GM23338 (cell line): ENCODE data around the gene SSBP2. TPM values are rescaled to one million over a fixed set of nuclear protein-coding genes. Genes with fewer than 3 reads are reported as not detected.
A peak's percentile ranks its signal among the peaks of the same experiment; 100 is the strongest.

ENCODE experiments used
- ATAC-seq: fragments of 200-7000 bp; cut with Tn5 transposase; 3 replicates; pipeline ENCODE4 v1.9.1; 2020
- DNase-seq: peaks from one replicate; pipeline ENCODE4 v3.0.0-alpha.2; 2015; ENCODE audit warnings: low spot score
- H2AFZ ChIP-seq: fragments of 200-600 bp; sonication (generic); 2 replicates; pipeline ENCODE4 v1.8.0; 2016; ENCODE audit warnings: antibody characterized with exemption, mild to moderate bottlenecking, moderate library complexity
- H3F3A ChIP-seq: fragments of 200-600 bp; sonication (generic); replicated peaks from 2 replicates; pipeline ENCODE4 v1.8.0; 2017; ENCODE audit warnings: antibody characterized with exemption, mixed run types, low read depth
- H3K27ac ChIP-seq: fragments of 200-600 bp; sonication (generic); 2 replicates; pipeline ENCODE4 v1.6.1; 2016; ENCODE audit warnings: low read depth
- H3K27me3 ChIP-seq: fragments of 200-600 bp; sonication (generic); 2 replicates; pipeline ENCODE4 v1.8.0; 2016; ENCODE audit warnings: mild to moderate bottlenecking, mixed run types, moderate library complexity; ENCODE audit not compliant: insufficient read depth
- H3K36me3 ChIP-seq: fragments of 200-600 bp; sonication (generic); 2 replicates; pipeline ENCODE4 v1.8.0; 2016; ENCODE audit warnings: mild to moderate bottlenecking; ENCODE audit not compliant: insufficient read depth
- H3K4me1 ChIP-seq: fragments of 200-600 bp; sonication (generic); 2 replicates; pipeline ENCODE4 v1.8.0; 2016; ENCODE audit warnings: mild to moderate bottlenecking, moderate library complexity; ENCODE audit not compliant: insufficient read depth
- H3K4me2 ChIP-seq: fragments of 200-600 bp; sonication (generic); 2 replicates; pipeline ENCODE4 v1.7.1; 2017; ENCODE audit warnings: mixed run types
- H3K4me3 ChIP-seq: fragments of 200-600 bp; sonication (generic); 2 replicates; pipeline ENCODE4 v1.6.1; 2016; ENCODE audit warnings: mixed run types
- H3K79me2 ChIP-seq: fragments of 200-600 bp; sonication (generic); replicated peaks from 2 replicates; pipeline ENCODE4 v1.8.0; 2017; ENCODE audit warnings: mild to moderate bottlenecking; ENCODE audit not compliant: insufficient read depth
- H3K9me2 ChIP-seq: fragments of 200-600 bp; sonication (generic); 2 replicates; pipeline ENCODE4 v1.8.0; 2017; ENCODE audit not compliant: insufficient read depth
- H4K20me1 ChIP-seq: fragments of 200-600 bp; sonication (generic); replicated peaks from 2 replicates; pipeline ENCODE4 v1.8.0; 2017; ENCODE audit warnings: mild to moderate bottlenecking; ENCODE audit not compliant: insufficient read depth
- H3K27ac Mint-ChIP-seq: 2 replicates; pipeline ENCODE4 v1.8.0; 2020; ENCODE audit warnings: inconsistent platforms, mild to moderate bottlenecking, moderate library complexity, mixed read lengths
- H3K27me3 Mint-ChIP-seq: 3 replicates; pipeline ENCODE4 v1.8.0; 2022; ENCODE audit warnings: low read depth, mild to moderate bottlenecking, moderate library complexity, mixed read lengths, inconsistent platforms; ENCODE audit not compliant: insufficient read depth, poor library complexity
- H3K36me3 Mint-ChIP-seq: 3 replicates; pipeline ENCODE4 v1.8.0; 2021; ENCODE audit warnings: low read depth, mild to moderate bottlenecking, inconsistent platforms, moderate library complexity, mixed read lengths
- H3K4me1 Mint-ChIP-seq: 3 replicates; pipeline ENCODE4 v1.8.0; 2020; ENCODE audit warnings: mild to moderate bottlenecking, inconsistent platforms, mixed read lengths
- H3K4me3 Mint-ChIP-seq: 3 replicates; pipeline ENCODE4 v1.8.0; 2021; ENCODE audit warnings: moderate library complexity, mild to moderate bottlenecking, inconsistent platforms, mixed read lengths
- H3K9me3 Mint-ChIP-seq: 3 replicates; pipeline ENCODE4 v1.8.0; 2020; ENCODE audit warnings: moderate library complexity, mild to moderate bottlenecking, inconsistent platforms, mixed read lengths
- CREB1 ChIP-seq: fragments of 250-450 bp; sonication (Bioruptor Pico); IDR thresholded peaks from 2 replicates; pipeline ENCODE4 v1.5.0; 2020; ENCODE audit warnings: low read depth, mild to moderate bottlenecking, moderate library complexity
- EZH2 ChIP-seq: fragments of 200-600 bp; sonication (generic); IDR thresholded peaks from one replicate; pipeline ENCODE4 v1.8.0; 2017; ENCODE audit warnings: antibody characterized with exemption, mild to moderate bottlenecking, low read depth; ENCODE audit not compliant: unreplicated experiment
- POLR2AphosphoS5 ChIP-seq: IDR thresholded peaks from 2 replicates; pipeline ENCODE4 v1.6.1; 2016; ENCODE audit warnings: antibody characterized with exemption, low read depth
- polyA plus RNA-seq: library from polyadenylated mRNA; unstranded; fragments of >200 nt; fragmentation: Nextera tagmentation; extraction: Ambion mirVana; gene quantifications from 2 replicates; pipeline ENCODE4 v1.2.1, GENCODE V29; 2016
- total RNA-seq: library from RNA; depleted of rRNA; stranded (reverse); fragments of >200 nt; shearing (Covaris generic); gene quantifications from 2 replicates; pipeline ENCODE4 v1.2.3, GENCODE V29; 2014
- TF ChIP-seq, protein P1 (sequence below): IDR thresholded peaks from one replicate; pipeline ENCODE4 v1.6.1; 2018; ENCODE audit warnings: antibody characterized with exemption; ENCODE audit not compliant: unreplicated experiment
- TF ChIP-seq, protein P2 (sequence below), 2 experiments: fragments of 200-600 bp in 1 of 2; sonication (generic) in 1 of 2; conservative IDR thresholded peaks; 2 replicates each; pipeline versions ENCODE4 v1.5.1 to v1.6.1; 2016 to 2017; ENCODE audit warnings: antibody characterized with exemption in 2 of 2, low read depth in 2 of 2, mild to moderate bottlenecking in 2 of 2, moderate library complexity in 1 of 2
- TF ChIP-seq, protein P3 (sequence below): fragments of 250-450 bp; sonication (Bioruptor Pico); IDR thresholded peaks from 2 replicates; pipeline ENCODE4 v1.5.0; 2020; ENCODE audit warnings: mild to moderate bottlenecking, moderate library complexity

The SSBP2 gene
- total and polyA plus RNA-seq, 2 experiments from 2014 or later: 21.5 to 24.7 TPM

DNA sequence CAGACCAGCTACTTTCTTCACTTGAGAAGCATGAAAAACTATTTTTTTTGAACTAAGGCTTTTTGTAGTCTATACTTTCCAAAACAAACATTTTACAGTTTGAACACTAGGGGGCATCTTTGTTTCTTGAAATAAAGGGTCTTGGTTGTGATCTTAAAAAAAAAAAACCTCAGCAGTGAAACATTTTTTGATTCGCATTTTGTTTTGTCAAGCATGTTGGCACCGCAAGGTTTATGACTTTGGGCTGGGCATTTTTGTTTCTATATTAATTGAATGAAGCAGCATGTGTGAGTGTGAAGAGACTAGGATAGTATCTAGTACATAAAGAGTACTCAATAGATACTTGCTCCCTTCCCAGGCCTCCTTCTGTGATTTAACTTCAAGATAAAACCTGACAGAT lies 325.3 kb downstream of the SSBP2 start:
- peak; percentile 79 for DNase-seq
- Histone ChIP-seq H3K4me3 (no peak overlapping the region), H3K27ac (no peak overlapping the region), H2AFZ (no peak overlapping the region), H4K20me1 (no peaks in the 10 kb centered on the region), H3K9me2 (no peaks in the 10 kb centered on the region), H3K4me1 (peaks cover 11% of the 10 kb centered on the region; the same call in 1 of the 2 replicates), H3K79me2 (no peaks in the 10 kb centered on the region), H3K36me3 (no peaks in the 10 kb centered on the region), H3K27me3 (no peaks in the 10 kb centered on the region), H3K4me2 (no peak overlapping the region), H3F3A (no peaks in the 10 kb centered on the region)
- H3K4me1 Mint-ChIP-seq: peaks cover 13% of the 10 kb centered on the region
- H3K36me3 Mint-ChIP-seq: no peaks in the 10 kb centered on the region
- H3K9me3 Mint-ChIP-seq: no peaks in the 10 kb centered on the region
- H3K4me3 Mint-ChIP-seq: no peak overlapping the region
- peaks cover 3% of the 10 kb centered on the region for H3K27me3 Mint-ChIP-seq
- ATAC-seq: peak; percentile 54
- TF ChIP-seq, protein P1, sequence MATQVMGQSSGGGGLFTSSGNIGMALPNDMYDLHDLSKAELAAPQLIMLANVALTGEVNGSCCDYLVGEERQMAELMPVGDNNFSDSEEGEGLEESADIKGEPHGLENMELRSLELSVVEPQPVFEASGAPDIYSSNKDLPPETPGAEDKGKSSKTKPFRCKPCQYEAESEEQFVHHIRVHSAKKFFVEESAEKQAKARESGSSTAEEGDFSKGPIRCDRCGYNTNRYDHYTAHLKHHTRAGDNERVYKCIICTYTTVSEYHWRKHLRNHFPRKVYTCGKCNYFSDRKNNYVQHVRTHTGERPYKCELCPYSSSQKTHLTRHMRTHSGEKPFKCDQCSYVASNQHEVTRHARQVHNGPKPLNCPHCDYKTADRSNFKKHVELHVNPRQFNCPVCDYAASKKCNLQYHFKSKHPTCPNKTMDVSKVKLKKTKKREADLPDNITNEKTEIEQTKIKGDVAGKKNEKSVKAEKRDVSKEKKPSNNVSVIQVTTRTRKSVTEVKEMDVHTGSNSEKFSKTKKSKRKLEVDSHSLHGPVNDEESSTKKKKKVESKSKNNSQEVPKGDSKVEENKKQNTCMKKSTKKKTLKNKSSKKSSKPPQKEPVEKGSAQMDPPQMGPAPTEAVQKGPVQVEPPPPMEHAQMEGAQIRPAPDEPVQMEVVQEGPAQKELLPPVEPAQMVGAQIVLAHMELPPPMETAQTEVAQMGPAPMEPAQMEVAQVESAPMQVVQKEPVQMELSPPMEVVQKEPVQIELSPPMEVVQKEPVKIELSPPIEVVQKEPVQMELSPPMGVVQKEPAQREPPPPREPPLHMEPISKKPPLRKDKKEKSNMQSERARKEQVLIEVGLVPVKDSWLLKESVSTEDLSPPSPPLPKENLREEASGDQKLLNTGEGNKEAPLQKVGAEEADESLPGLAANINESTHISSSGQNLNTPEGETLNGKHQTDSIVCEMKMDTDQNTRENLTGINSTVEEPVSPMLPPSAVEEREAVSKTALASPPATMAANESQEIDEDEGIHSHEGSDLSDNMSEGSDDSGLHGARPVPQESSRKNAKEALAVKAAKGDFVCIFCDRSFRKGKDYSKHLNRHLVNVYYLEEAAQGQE: no peak
- TF ChIP-seq, protein P2, sequence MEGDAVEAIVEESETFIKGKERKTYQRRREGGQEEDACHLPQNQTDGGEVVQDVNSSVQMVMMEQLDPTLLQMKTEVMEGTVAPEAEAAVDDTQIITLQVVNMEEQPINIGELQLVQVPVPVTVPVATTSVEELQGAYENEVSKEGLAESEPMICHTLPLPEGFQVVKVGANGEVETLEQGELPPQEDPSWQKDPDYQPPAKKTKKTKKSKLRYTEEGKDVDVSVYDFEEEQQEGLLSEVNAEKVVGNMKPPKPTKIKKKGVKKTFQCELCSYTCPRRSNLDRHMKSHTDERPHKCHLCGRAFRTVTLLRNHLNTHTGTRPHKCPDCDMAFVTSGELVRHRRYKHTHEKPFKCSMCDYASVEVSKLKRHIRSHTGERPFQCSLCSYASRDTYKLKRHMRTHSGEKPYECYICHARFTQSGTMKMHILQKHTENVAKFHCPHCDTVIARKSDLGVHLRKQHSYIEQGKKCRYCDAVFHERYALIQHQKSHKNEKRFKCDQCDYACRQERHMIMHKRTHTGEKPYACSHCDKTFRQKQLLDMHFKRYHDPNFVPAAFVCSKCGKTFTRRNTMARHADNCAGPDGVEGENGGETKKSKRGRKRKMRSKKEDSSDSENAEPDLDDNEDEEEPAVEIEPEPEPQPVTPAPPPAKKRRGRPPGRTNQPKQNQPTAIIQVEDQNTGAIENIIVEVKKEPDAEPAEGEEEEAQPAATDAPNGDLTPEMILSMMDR (conservative IDR thresholded peaks at IDR 0.05; ENCODE audit: low read depth in 2 of 2): peak; percentile 46 to 79; a peak in 3 of 4 replicates
- no peak for TF ChIP-seq CREB1
- no peak overlapping the region; the same call in 1 of the 2 replicates for H3K27ac Mint-ChIP-seq

DNA sequence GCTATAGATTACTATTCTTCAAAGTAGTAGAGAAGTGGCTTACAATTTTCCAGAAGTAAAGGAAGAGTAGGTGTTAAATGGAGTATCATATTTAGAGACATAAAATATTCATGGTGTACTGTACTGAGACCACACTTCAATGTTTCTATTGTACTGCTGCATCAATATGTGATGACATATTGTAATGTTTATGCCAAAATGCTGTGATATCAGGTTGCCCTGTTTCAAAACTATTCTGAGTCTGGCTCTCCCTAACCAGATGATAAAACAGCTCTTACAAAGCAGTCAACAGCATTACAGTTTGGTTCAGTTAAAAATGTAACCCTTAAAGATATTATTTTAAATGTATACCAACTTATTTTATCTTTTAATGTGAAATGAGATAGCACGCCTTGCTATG lies 326.2 kb downstream of the SSBP2 start:
- peaks cover 3% of the 10 kb centered on the region for H3K27me3 Mint-ChIP-seq
- Histone ChIP-seq H4K20me1 (no peaks in the 10 kb centered on the region), H3K4me1 (peaks cover 11% of the 10 kb centered on the region; the same call in 1 of the 2 replicates), H3K79me2 (no peaks in the 10 kb centered on the region), H3K36me3 (no peaks in the 10 kb centered on the region), H3K27me3 (no peaks in the 10 kb centered on the region), H2AFZ (no peak overlapping the region), H3K4me2 (no peak overlapping the region), H3F3A (no peaks in the 10 kb centered on the region), H3K27ac (no peak overlapping the region), H3K4me3 (no peak overlapping the region), H3K9me2 (no peaks in the 10 kb centered on the region)
- no peaks in the 10 kb centered on the region for H3K9me3 Mint-ChIP-seq
- no peaks in the 10 kb centered on the region for H3K36me3 Mint-ChIP-seq
- no peak overlapping the region for H3K27ac Mint-ChIP-seq
- DNase-seq (no peak), ATAC-seq (no peak)
- H3K4me1 Mint-ChIP-seq: peaks cover 17% of the 10 kb centered on the region
- no peak overlapping the region for H3K4me3 Mint-ChIP-seq
- TF ChIP-seq POLR2AphosphoS5 (no peak), EZH2 (no peak)
- TF ChIP-seq, protein P3, sequence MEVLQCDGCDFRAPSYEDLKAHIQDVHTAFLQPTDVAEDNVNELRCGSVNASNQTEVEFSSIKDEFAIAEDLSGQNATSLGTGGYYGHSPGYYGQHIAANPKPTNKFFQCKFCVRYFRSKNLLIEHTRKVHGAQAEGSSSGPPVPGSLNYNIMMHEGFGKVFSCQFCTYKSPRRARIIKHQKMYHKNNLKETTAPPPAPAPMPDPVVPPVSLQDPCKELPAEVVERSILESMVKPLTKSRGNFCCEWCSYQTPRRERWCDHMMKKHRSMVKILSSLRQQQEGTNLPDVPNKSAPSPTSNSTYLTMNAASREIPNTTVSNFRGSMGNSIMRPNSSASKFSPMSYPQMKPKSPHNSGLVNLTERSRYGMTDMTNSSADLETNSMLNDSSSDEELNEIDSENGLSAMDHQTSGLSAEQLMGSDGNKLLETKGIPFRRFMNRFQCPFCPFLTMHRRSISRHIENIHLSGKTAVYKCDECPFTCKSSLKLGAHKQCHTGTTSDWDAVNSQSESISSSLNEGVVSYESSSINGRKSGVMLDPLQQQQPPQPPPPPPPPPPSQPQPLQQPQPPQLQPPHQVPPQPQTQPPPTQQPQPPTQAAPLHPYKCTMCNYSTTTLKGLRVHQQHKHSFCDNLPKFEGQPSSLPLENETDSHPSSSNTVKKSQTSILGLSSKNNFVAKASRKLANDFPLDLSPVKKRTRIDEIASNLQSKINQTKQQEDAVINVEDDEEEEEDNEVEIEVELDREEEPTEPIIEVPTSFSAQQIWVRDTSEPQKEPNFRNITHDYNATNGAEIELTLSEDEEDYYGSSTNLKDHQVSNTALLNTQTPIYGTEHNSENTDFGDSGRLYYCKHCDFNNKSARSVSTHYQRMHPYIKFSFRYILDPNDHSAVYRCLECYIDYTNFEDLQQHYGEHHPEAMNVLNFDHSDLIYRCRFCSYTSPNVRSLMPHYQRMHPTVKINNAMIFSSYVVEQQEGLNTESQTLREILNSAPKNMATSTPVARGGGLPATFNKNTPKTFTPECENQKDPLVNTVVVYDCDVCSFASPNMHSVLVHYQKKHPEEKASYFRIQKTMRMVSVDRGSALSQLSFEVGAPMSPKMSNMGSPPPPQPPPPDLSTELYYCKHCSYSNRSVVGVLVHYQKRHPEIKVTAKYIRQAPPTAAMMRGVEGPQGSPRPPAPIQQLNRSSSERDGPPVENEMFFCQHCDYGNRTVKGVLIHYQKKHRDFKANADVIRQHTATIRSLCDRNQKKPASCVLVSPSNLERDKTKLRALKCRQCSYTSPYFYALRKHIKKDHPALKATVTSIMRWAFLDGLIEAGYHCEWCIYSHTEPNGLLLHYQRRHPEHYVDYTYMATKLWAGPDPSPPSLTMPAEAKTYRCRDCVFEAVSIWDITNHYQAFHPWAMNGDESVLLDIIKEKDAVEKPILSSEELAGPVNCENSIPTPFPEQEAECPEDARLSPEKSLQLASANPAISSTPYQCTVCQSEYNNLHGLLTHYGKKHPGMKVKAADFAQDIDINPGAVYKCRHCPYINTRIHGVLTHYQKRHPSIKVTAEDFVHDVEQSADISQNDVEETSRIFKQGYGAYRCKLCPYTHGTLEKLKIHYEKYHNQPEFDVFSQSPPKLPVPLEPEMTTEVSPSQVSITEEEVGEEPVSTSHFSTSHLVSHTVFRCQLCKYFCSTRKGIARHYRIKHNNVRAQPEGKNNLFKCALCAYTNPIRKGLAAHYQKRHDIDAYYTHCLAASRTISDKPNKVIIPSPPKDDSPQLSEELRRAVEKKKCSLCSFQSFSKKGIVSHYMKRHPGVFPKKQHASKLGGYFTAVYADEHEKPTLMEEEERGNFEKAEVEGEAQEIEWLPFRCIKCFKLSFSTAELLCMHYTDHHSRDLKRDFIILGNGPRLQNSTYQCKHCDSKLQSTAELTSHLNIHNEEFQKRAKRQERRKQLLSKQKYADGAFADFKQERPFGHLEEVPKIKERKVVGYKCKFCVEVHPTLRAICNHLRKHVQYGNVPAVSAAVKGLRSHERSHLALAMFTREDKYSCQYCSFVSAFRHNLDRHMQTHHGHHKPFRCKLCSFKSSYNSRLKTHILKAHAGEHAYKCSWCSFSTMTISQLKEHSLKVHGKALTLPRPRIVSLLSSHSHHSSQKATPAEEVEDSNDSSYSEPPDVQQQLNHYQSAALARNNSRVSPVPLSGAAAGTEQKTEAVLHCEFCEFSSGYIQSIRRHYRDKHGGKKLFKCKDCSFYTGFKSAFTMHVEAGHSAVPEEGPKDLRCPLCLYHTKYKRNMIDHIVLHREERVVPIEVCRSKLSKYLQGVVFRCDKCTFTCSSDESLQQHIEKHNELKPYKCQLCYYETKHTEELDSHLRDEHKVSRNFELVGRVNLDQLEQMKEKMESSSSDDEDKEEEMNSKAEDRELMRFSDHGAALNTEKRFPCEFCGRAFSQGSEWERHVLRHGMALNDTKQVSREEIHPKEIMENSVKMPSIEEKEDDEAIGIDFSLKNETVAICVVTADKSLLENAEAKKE (CRISPR knock-in tag): no peak
- TF ChIP-seq, protein P2 (conservative IDR thresholded peaks at IDR 0.05; ENCODE audit: low read depth in 2 of 2): no peak
